Measurements from ENCODE around the gene COMTD1. TPM values are rescaled to one million over a fixed set of nuclear protein-coding genes. Genes with fewer than 3 reads are reported as not detected.

COMTD1 gene
- total and polyA plus RNA-seq, 2 of the 13 experiments (the other 11 are each of a cell fraction or from before 2014, with no cell fraction given): 11.8 to 18.4 TPM

DNA sequence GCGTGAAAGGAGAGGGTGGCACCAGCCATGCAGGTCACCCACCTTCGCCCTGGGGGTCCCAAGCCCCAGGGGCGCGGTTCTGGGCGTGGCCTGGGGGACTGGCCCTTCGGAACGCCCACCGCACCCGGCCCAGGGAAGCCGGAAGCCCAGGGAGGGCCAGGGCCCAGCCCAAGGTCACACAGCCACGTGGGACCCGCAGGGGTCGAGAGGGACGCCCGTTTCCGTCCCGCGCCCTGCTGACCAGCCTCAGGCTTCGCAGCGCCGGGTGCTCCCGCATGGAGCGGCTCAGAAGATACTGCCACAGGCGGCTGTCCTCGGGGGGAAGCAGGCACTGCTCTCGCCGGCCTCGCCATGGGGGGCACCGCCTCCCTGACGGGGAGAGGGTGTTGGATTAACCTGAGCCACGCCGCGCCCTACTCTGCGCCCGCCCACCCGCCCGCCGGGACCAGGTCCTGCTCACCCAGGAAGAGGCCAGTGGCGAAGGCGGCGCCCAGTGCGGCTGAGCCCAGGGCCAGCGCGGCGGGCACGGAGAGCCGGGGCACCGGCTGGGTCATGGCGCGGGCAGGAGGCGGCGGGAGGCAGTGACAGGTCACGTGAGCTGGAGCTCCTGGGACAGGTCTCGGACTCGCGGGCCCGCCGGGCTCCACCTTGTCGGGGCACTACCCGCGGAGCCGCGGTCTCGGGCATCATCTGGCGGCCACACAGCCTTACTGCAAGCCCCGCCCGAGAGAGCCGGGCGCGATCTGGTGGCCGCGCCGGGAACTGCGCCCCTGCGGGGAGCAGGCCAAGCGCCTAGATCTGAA is at the start of gene COMTD1 (continued):
- TF ChIP-seq, protein P1, sequence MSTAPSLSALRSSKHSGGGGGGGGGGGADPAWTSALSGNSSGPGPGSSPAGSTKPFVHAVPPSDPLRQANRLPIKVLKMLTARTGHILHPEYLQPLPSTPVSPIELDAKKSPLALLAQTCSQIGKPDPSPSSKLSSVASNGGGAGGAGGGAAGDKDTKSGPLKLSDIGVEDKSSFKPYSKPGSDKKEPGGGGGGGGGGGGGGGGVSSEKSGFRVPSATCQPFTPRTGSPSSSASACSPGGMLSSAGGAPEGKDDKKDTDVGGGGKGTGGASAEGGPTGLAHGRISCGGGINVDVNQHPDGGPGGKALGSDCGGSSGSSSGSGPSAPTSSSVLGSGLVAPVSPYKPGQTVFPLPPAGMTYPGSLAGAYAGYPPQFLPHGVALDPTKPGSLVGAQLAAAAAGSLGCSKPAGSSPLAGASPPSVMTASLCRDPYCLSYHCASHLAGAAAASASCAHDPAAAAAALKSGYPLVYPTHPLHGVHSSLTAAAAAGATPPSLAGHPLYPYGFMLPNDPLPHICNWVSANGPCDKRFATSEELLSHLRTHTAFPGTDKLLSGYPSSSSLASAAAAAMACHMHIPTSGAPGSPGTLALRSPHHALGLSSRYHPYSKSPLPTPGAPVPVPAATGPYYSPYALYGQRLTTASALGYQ (CRISPR knock-in tag; IDR thresholded peaks at IDR 0.05): no peak
- TF ChIP-seq, protein P2, sequence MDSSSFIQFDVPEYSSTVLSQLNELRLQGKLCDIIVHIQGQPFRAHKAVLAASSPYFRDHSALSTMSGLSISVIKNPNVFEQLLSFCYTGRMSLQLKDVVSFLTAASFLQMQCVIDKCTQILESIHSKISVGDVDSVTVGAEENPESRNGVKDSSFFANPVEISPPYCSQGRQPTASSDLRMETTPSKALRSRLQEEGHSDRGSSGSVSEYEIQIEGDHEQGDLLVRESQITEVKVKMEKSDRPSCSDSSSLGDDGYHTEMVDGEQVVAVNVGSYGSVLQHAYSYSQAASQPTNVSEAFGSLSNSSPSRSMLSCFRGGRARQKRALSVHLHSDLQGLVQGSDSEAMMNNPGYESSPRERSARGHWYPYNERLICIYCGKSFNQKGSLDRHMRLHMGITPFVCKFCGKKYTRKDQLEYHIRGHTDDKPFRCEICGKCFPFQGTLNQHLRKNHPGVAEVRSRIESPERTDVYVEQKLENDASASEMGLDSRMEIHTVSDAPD (CRISPR knock-in tag; IDR thresholded peaks at IDR 0.05): no peak
- TF ChIP-seq ZNF556 (CRISPR knock-in tag; IDR thresholded peaks at IDR 0.05; ENCODE audit: borderline replicate concordance) (peak; percentile 52; the same call in 1 of the 2 replicates), FOXK1 (CRISPR knock-in tag; IDR thresholded peaks at IDR 0.05; ENCODE audit: borderline replicate concordance, low read depth) (no peak; the same call in 1 of the 2 replicates), TBP (CRISPR knock-in tag; IDR thresholded peaks at IDR 0.05) (no peak), ZNF33A (CRISPR knock-in tag; IDR thresholded peaks at IDR 0.05; ENCODE audit: borderline replicate concordance) (no peak), ZNF263 (CRISPR knock-in tag; IDR thresholded peaks at IDR 0.05) (peak; percentile 16; the same call in 1 of the 2 replicates), ZNF441 (CRISPR knock-in tag; IDR thresholded peaks at IDR 0.05; ENCODE audit: borderline replicate concordance) (no peak), TBX2 (CRISPR knock-in tag; IDR thresholded peaks at IDR 0.05; ENCODE audit: borderline replicate concordance) (peak; percentile 55; the same call in 1 of the 2 replicates), CBX5 (CRISPR knock-in tag; IDR thresholded peaks at IDR 0.05; ENCODE audit: borderline replicate concordance) (peak; percentile 56; the same call in 1 of the 2 replicates), POLR2AphosphoS5 (IDR thresholded peaks at IDR 0.05; ENCODE audit: low read depth, low read length) (no peak), NCOA1 (CRISPR knock-in tag; IDR thresholded peaks at IDR 0.05) (peak; percentile 48; the same call in 1 of the 2 replicates), BRCA1 (CRISPR knock-in tag; IDR thresholded peaks at IDR 0.05) (no peak), MATR3 (CRISPR knock-in tag; IDR thresholded peaks at IDR 0.05) (no peak), SPEN (CRISPR knock-in tag; IDR thresholded peaks at IDR 0.05; ENCODE audit: low read depth) (peak; percentile 67; the same call in 1 of the 2 replicates), ZNF564 (CRISPR knock-in tag; IDR thresholded peaks at IDR 0.05) (0 out of 2 replicates have a peak, but pooled peaks have one; percentile 53), ZNF550 (CRISPR knock-in tag; IDR thresholded peaks at IDR 0.05; ENCODE audit: borderline replicate concordance) (no peak)
- TF ChIP-seq, protein P3, sequence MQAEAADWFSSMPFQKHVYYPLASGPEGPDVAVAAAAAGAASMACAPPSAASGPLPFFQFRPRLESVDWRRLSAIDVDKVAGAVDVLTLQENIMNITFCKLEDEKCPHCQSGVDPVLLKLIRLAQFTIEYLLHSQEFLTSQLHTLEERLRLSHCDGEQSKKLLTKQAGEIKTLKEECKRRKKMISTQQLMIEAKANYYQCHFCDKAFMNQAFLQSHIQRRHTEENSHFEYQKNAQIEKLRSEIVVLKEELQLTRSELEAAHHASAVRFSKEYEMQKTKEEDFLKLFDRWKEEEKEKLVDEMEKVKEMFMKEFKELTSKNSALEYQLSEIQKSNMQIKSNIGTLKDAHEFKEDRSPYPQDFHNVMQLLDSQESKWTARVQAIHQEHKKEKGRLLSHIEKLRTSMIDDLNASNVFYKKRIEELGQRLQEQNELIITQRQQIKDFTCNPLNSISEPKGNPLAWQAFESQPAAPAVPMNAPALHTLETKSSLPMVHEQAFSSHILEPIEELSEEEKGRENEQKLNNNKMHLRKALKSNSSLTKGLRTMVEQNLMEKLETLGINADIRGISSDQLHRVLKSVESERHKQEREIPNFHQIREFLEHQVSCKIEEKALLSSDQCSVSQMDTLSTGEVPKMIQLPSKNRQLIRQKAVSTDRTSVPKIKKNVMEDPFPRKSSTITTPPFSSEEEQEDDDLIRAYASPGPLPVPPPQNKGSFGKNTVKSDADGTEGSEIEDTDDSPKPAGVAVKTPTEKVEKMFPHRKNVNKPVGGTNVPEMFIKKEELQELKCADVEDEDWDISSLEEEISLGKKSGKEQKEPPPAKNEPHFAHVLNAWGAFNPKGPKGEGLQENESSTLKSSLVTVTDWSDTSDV (CRISPR knock-in tag; IDR thresholded peaks at IDR 0.05): peak; percentile 93
- TF ChIP-seq, protein P4, sequence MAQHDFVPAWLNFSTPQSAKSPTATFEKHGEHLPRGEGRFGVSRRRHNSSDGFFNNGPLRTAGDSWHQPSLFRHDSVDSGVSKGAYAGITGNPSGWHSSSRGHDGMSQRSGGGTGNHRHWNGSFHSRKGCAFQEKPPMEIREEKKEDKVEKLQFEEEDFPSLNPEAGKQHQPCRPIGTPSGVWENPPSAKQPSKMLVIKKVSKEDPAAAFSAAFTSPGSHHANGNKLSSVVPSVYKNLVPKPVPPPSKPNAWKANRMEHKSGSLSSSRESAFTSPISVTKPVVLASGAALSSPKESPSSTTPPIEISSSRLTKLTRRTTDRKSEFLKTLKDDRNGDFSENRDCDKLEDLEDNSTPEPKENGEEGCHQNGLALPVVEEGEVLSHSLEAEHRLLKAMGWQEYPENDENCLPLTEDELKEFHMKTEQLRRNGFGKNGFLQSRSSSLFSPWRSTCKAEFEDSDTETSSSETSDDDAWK (CRISPR knock-in tag; IDR thresholded peaks at IDR 0.05): no peak
